ENCODE data around the gene ZNF664.

- TF ChIP-seq KAT8 (IDR thresholded peaks at IDR 0.05; ENCODE audit: low read depth) = no peak
- TF ChIP-seq C11orf30 (IDR thresholded peaks at IDR 0.05; ENCODE audit: low read depth) = peak; percentile 36; the same call in 1 of the 2 replicates
- TF ChIP-seq CEBPB (tag; IDR thresholded peaks at IDR 0.05) = no peak
- TF ChIP-seq GABPA (tag; conservative IDR thresholded peaks at IDR 0.05; ENCODE audit: low read depth) = no peak
- TF ChIP-seq HLTF (IDR thresholded peaks at IDR 0.05) = no peak
- TF ChIP-seq ZNF24 (IDR thresholded peaks at IDR 0.05) = no peak
Observed at GRCh38 chr12:123937707-123938591, 35.1 kb upstream of the ZNF664 start.
